Measurements from ENCODE around the gene ITGAL.
A peak's percentile ranks its signal among the peaks of the same experiment; 100 is the strongest.
"Not testable (repeated sequence)": the region's sequence is repeated elsewhere in the genome, so short reads cannot be mapped to it uniquely, and the experiment has no call there.

Gene ITGAL

GRCh38 chr16:30526823-30527634 is 54.5 kb downstream of the ITGAL start:
- peak; percentile 90 for DNase-seq

GRCh38 chr16:30527635-30528178 is 55.2 kb downstream of the ITGAL start:
- no peak for DNase-seq

DNA sequence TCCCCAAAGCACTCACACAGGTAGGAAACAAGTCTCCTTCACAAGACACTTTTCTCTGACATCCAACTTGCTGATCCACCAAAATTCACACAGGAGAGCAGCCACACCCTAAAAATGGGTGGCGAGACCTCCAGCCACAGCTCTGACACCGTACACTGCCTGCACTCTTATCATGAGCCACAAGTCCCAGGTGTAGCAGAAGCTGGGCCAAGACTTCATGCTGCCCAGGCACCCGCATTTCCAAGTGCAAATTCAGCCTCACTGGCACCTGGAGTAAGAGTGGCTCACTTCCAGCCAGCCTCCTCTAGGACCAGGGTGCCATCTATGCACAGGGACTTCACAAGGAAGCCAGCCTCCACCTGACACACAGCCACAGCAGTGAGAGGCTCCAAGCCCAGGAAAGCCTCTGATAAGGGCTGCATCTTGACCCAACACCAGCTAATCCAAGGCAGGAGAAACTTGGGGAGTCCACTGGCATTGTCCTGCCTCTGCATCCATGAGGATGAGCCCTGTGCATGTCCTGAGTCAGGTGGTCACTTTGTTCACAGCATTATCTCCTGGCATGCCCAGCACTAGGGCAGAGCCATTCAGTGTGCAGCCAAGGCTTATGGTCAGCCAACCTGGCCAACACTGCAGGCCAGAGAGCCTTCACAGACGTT is 56.4 kb downstream of the ITGAL start:
- no peak for DNase-seq

DNA sequence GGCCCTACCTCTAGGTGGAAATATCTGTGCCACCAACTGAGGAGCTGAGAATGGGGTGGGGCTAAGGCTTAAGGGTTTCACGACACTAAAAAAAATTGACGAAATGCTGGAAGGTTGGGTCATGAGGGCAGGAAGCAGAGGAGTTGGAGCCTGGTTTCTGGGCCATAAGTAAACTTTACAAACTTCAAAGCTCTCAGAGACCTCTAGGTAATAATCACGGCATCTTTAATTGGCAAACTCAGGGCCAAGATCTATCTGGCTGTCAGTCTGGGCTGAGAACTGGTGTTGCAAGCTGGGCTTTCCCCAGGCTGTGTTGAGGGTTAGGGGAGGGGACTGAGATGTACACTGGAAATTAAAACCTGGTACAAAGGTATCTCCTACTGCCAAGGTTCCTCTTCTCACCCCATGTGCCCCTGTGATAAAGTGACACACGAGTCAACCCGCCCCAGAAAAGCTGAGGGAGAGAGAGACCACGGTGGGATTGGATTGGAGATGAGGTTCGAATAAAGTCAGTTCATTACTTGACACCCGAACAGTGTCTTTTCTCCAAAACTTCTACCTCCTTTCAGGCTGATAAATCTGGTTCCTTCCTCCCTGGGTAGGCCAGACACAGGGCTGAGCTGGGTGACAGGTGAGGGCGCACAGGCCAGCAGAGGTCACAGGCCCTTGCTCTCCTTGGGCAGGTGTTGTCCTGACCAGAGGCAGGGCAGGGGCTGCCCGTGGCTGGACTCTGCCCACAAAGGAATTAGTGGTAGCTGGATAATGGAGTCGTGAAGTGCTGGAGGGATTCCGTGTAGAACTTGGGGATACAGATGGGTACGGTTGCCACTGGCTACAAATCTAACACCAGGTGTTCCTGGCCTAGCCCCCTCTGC is 57.9 kb downstream of the ITGAL start:
- DNase-seq, result no peak

- DNase-seq, result no peak
Observed at GRCh38 chr16:30532285-30533145, 60.0 kb downstream of the ITGAL start.

DNA sequence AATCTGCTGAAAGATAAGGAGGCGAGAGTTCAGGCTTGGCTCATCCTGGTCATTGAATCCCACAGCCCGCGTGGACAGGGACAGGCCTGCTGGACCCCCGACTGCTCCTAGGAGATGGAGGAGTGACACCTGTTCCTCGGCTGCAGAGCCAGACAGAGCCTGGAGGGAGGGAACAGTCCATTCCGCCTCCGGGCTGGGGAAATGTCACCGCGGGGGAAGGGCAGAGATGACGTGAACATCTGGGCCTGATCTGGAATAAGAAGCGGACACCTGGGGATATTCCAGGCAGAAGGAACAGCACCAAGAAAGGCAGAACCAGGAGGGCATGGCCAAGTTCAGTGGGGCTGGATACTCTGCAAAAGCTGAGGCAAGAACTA is 60.6 kb downstream of the ITGAL start:
- DNase-seq, result no peak

DNA sequence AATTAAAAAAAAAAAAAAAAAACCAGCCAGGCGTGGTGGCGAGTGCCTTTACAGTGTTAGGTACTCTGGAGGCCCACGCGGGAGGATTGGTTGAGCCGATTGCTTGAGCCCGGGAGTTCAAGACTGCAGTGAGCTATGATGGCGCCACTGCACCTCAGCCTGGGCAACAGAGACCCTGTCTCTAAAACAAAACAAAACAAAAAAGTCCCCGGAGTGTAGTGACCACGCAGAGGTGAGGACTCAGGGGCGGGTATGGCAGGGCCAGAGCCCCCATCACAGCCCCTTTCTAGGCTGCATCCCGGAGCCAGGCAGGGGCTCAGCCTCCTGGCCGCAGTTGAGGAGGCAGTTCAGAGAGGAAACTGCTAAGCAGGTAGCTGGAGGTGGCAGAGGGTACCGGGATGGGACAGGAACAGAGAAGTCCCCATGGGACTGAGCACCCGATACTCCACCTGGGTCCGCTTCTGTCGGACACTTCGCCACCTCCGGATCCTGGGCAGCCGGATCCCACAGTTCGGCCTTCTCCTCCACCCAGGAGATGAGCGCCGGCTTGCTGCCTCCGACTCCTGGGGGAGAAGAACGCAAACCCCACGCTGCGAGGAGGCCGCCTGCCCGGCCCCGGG is 61.3 kb downstream of the ITGAL start:
- no peak for DNase-seq

DNA sequence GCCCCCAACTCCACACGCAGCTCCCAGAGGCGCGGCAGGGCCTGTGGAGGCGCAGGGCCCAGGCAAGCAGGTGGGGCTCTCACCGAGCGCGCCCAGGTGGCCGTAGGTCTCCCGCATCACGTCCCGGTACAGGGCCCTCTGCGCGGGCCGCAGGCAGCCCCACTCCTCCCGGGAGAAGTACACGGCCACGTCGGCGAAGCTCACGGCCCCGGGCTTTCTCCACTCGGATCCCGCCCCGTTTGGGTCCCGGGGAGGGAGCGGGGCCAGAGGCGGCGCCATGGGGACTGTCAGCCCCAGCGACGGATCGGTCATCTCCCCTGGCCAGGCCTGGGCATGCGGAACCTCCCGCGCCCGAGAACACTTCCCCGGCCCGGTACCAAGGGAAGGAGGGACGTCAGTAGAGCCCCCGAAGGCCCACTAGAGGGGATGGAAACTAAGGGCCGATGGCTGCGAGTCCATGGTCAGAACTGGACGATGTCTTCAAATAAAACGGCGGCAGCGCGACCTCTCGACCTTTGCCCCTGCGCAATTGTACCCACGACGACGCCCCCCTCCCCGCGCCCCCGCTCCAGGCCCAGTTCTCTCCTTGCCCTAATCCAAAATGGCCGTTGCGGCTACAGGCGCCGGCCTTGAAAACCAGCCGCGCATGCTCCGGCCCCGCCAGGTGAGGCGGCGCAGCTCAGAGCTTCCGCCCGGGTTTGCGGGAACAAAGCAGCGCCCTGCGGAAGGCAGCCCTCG is 62.0 kb downstream of the ITGAL start, which contains the start of gene ZNF747:
Gene ZNF747 (minus strand): TSS at position 491 of the 738 bp plus-strand sequence. CDS start 179 bp downstream, at position 312.
- peak; percentile 54 for DNase-seq

GRCh38 chr16:30535106-30535776 is 62.7 kb downstream of the ITGAL start:
- no peak for DNase-seq

DNA sequence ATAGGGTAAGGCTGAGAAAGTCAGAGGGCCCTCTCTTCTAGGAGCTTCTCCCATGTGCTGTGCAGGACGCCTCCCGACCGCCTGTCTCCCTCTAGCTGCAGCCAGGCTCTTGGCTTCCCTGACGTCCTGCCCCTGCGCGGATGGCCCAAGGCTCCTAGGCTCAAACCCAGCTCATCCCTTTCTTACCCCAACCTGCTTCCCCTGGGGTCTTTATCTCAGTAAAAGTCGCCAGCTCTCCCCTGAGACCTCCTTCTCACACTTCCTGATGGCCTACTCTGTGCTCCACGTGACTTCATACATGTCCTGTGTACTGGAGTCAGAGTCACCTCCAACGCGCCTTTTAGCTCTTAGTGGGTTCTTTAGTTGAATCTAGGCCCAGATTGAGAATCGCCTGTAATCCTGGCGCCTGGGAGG is 63.2 kb downstream of the ITGAL start:
- DNase-seq, result peak; percentile 30

DNA sequence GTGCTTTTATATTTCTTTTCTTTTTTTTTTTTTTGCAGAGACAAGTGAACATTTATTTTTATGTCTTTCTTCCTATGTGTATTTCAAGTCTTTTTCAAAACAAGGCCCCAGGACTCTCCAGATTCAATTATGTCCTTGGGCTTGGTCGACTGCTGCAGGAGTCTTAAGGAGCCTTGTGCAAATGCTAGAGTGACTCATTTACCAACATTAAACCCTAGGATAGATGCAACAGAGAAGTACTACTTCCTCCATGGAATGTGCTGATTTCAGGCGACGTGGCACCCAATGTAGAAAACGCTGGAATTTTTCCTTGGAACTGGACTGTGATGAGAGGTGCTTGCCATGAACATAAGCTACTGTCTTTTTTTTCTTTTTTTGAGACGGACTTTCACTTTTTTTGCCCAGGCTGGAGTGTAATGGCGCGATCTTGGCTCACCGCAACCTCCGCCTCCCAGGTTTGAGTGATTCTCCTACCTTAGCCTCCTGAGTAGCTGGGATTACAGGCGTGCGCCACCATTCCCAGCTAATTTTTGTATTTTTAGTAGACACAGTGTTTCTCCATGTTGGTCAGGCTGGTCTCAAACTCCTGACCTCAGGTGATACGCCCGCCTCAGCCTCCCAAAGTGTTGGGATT is 64.0 kb downstream of the ITGAL start:
- DNase-seq, result not testable (repeated sequence)

GRCh38 chr16:30539000-30539964 is 66.7 kb downstream of the ITGAL start:
- DNase-seq, result no peak

GRCh38 chr16:30539986-30540526 is 67.5 kb downstream of the ITGAL start:
- not testable (repeated sequence) for DNase-seq

- DNase-seq, result not testable (repeated sequence)
Observed at GRCh38 chr16:30540916-30541464, 68.4 kb downstream of the ITGAL start.

- DNase-seq, result no peak
Observed at GRCh38 chr16:30541502-30542329, 69.2 kb downstream of the ITGAL start.

DNA sequence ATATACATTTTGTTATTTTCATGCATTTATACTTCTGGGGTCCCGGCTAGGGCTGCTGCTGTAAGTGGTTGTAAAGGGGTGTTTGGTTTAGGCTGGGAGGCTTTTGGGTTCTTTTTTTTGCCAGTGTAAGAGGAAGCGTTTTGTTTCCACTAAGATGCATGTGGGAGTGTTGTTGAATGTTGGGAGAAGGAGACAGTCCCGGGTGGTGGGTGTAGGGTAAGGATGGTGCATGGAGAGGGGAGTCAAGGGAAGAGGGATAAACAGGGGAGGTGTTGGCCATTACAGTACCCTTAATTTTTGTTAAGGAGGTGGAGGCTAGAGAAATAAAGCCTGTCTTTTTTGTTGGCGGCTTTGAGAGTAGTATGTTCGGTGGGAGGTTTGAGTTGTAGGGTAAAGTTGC is 70.5 kb downstream of the ITGAL start:
- DNase-seq, result no peak

DNA sequence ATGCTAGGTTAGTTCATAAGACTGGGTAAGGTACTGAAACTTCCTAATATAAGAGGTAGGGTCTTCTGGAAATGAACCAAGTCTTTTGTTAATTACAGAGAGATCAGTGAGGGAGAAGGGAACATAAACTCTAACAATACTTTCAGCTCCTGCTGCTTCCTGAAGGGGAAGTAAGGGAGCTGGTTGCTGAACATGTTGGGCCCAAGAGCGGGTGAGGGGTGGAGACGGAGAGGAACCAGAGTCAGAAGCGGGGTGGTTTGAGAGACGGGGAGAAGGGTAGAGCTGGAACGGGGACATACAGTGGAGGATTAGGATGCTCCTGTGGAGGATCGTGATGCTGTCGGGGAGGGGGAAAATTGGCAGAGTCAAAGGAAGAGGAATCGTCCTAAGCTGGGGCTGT is 73.6 kb downstream of the ITGAL start:
- no peak for DNase-seq

Measured in NCI-H1694 treated with DMSO at 0.1 percent for 48 hours (cell line).